IgD-negative memory B cell (primary cell): ENCODE measurements around the gene FAT2. TPM values are rescaled to one million over a fixed set of nuclear protein-coding genes. Genes with fewer than 3 reads are reported as not detected.

Experiments used
- polyA plus RNA-seq: library from polyadenylated mRNA; unstranded; fragments of 300-500 nt; fragmentation: Illumina TruSeq; gene quantifications from one replicate; pipeline ENCODE4 v1.2.3, GENCODE V29; 2021

FAT2 gene
- polyA plus RNA-seq, 1 donor from 2014 or later, result not detected

Other genes starting within 250 kb of the FAT2 start
- not detected for gene SLC36A2, start 243.8 kb downstream of the FAT2 start, polyA plus RNA-seq
- 1.9 TPM for gene SLC36A1, start 143.7 kb downstream of the FAT2 start, polyA plus RNA-seq
- gene SPARC, start 95.6 kb upstream of the FAT2 start, polyA plus RNA-seq, result 16.1 TPM
- gene ATOX1, start 167.3 kb upstream of the FAT2 start, polyA plus RNA-seq, result 76.2 TPM
- gene G3BP1, start 180.6 kb upstream of the FAT2 start, polyA plus RNA-seq, result 116 TPM